Glutamatergic neuron (in vitro differentiated cells): ENCODE data around the gene LMO7. TPM values are rescaled to one million over a fixed set of nuclear protein-coding genes. Genes with fewer than 3 reads are reported as not detected.
"Not testable (repeated sequence)": the region's sequence is repeated elsewhere in the genome, so short reads cannot be mapped to it uniquely, and the experiment has no call there.

Experiments
- DNase-seq: peaks from one replicate; pipeline ENCODE4 v3.0.0; 2022
- H3K27ac Mint-ChIP-seq: one replicate; pipeline ENCODE4 v1.8.0; 2020; ENCODE audit warnings: mild to moderate bottlenecking, mixed read lengths, inconsistent platforms; ENCODE audit not compliant: unreplicated experiment
- H3K27me3 Mint-ChIP-seq: one replicate; pipeline ENCODE4 v1.8.0; 2020; ENCODE audit warnings: mild to moderate bottlenecking, moderate library complexity, mixed read lengths, inconsistent platforms; ENCODE audit not compliant: unreplicated experiment
- H3K36me3 Mint-ChIP-seq: one replicate; pipeline ENCODE4 v1.8.0; 2020; ENCODE audit warnings: mild to moderate bottlenecking, mixed read lengths, inconsistent platforms; ENCODE audit not compliant: unreplicated experiment
- H3K4me1 Mint-ChIP-seq: one replicate; pipeline ENCODE4 v1.8.0; 2020; ENCODE audit warnings: mild to moderate bottlenecking, low read depth, mixed read lengths, inconsistent platforms; ENCODE audit not compliant: unreplicated experiment
- H3K4me3 Mint-ChIP-seq: one replicate; pipeline ENCODE4 v1.8.0; 2020; ENCODE audit warnings: mild to moderate bottlenecking, mixed read lengths, inconsistent platforms; ENCODE audit not compliant: unreplicated experiment
- H3K9me3 Mint-ChIP-seq: one replicate; pipeline ENCODE4 v1.8.0; 2020; ENCODE audit warnings: mild to moderate bottlenecking, moderate library complexity, mixed read lengths, inconsistent platforms; ENCODE audit not compliant: unreplicated experiment
- total RNA-seq: library from RNA; stranded (reverse); fragmentation: NEBNext Ultra II Directional; extraction: Animal tissue kit (Norgen Biotek cat#: 25700); gene quantifications from one replicate; pipeline ENCODE4 v1.2.1, GENCODE V29; 2021; ENCODE audit not compliant: unreplicated experiment
- TF ChIP-seq, protein P1 (sequence below): fragments of 200-600 bp; sonication (generic); IDR thresholded peaks from one replicate; pipeline ENCODE4 v1.5.0; 2021; ENCODE audit not compliant: partially characterized antibody, unreplicated experiment

LMO7 gene
- total RNA-seq, 1 donor from 2014 or later, result 5.0 TPM

- TF ChIP-seq, protein P1, sequence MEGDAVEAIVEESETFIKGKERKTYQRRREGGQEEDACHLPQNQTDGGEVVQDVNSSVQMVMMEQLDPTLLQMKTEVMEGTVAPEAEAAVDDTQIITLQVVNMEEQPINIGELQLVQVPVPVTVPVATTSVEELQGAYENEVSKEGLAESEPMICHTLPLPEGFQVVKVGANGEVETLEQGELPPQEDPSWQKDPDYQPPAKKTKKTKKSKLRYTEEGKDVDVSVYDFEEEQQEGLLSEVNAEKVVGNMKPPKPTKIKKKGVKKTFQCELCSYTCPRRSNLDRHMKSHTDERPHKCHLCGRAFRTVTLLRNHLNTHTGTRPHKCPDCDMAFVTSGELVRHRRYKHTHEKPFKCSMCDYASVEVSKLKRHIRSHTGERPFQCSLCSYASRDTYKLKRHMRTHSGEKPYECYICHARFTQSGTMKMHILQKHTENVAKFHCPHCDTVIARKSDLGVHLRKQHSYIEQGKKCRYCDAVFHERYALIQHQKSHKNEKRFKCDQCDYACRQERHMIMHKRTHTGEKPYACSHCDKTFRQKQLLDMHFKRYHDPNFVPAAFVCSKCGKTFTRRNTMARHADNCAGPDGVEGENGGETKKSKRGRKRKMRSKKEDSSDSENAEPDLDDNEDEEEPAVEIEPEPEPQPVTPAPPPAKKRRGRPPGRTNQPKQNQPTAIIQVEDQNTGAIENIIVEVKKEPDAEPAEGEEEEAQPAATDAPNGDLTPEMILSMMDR, result no peak
- H3K27me3 Mint-ChIP-seq, result no peaks in the 10 kb centered on the region
- H3K27ac Mint-ChIP-seq, result no peak overlapping the region
- no peak for DNase-seq
- no peak overlapping the region for H3K4me3 Mint-ChIP-seq
- no peaks in the 10 kb centered on the region for H3K9me3 Mint-ChIP-seq
- no peaks in the 10 kb centered on the region for H3K36me3 Mint-ChIP-seq
- peaks cover 2% of the 10 kb centered on the region for H3K4me1 Mint-ChIP-seq
Observed at GRCh38 chr13:75790198-75790970, 154.3 kb downstream of the LMO7 start.

GRCh38 chr13:75792526-75793187, 156.5 kb downstream of the LMO7 start:
- Mint-ChIP-seq H3K9me3 (no peaks in the 10 kb centered on the region), H3K27me3 (no peaks in the 10 kb centered on the region), H3K4me3 (no peak overlapping the region), H3K36me3 (no peaks in the 10 kb centered on the region), H3K4me1 (peaks cover 2% of the 10 kb centered on the region), H3K27ac (no peak overlapping the region)
- TF ChIP-seq, protein P1, result no peak
- DNase-seq, result no peak

DNA sequence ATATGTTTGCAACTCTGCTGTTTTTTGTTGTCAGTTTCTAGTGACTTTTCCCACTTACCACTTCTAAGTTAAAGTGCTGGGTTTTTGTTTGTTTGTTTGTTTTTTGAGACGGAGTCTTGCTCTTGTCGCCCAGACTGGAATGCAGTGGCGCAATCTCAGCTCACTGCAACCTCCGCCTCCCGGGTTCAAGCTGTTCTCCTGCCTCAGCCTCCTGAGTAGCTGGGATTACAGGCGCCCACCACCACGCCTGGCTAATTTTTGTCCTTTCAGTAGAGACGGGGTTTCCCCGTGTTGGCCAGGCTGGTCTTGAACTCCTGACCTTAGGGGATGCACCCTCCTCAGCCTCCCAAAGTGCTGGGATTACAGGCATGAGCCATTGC, 157.0 kb downstream of the LMO7 start:
- not testable (repeated sequence) for H3K4me3 Mint-ChIP-seq, H3K4me1 Mint-ChIP-seq, DNase-seq, H3K27ac Mint-ChIP-seq, H3K27me3 Mint-ChIP-seq, H3K9me3 Mint-ChIP-seq, H3K36me3 Mint-ChIP-seq

DNA sequence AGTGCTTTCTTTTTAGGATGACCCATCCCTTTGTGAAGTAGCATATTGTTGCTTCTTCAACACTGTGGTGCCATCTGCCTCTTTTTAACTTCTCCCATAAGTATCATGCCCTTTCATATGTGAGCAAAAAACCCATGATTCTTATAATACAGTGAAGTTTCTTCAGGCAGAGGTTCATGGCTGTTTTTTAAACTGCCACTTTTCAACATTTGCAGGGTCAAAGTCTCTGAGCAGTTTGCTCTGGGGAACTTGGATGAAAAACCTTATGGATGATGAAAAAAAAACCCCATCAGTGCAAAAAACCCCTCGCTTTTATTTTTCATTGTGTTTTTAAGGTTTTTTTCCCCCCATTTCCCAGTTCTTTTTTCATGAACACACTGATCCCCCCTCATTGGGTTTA, 158.5 kb downstream of the LMO7 start:
- TF ChIP-seq, protein P1, result no peak
- H3K4me3 Mint-ChIP-seq, result no peak overlapping the region
- no peak overlapping the region for H3K27ac Mint-ChIP-seq
- no peaks in the 10 kb centered on the region for H3K27me3 Mint-ChIP-seq
- peaks cover 2% of the 10 kb centered on the region for H3K4me1 Mint-ChIP-seq
- no peak for DNase-seq
- no peaks in the 10 kb centered on the region for H3K36me3 Mint-ChIP-seq
- H3K9me3 Mint-ChIP-seq, result no peaks in the 10 kb centered on the region

DNA sequence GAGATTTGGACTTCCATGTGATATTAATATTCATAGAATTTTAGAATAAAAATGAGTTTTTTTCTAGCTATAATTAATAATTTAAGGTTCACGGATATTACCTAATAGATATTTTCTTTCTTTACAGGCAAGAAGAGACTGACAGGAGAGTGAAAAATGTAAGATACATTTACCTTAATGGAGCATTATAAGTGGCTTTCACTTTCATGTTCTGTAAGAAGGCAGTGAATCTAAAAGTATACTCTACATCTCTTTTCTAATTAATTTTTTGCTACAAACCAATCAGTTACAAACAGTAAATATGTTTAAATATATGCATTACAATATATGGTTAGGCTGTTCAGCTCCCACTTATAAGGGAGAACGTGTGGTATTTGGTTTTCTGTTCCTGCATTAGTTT, 159.1 kb downstream of the LMO7 start:
- H3K4me3 Mint-ChIP-seq, result no peak overlapping the region
- peaks cover 2% of the 10 kb centered on the region for H3K4me1 Mint-ChIP-seq
- no peaks in the 10 kb centered on the region for H3K27me3 Mint-ChIP-seq
- H3K9me3 Mint-ChIP-seq, result no peaks in the 10 kb centered on the region
- no peak overlapping the region for H3K27ac Mint-ChIP-seq
- no peaks in the 10 kb centered on the region for H3K36me3 Mint-ChIP-seq
- DNase-seq, result no peak
- TF ChIP-seq, protein P1, result no peak
